ENCODE results near the gene TSC22D2.

The TSC22D2 gene

DNA sequence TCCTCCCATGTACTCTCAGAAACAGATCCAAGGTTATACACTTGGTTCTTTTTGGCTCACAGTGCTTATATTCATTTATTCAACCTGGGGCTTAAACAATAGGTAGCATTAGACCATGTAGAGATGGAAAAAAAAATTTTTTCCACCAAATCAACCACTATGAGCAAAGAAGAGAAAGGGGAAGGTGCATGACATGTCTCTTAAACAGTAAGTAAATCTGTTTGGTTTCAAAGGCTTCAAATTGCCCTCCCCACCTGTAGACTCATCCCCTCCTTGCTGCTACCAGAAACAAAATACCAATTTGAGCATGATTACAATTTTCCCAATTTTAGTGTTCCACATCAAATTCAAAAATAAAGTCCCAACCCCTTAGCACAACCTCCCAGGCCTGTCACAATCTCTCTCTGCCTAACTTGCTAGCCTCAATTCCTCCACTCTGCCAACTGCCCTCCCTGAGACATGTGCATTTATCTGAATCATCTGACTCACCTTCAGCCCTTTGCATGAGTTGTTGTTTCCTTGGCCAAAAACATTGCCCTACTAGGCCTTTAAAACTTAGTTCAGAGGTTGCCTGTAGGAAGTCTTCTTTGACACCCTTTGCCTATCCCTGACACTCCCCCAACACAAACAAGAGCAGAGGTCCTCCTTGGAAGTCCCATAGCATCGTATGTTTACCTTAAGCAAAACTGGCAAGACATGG, 30.3 kb upstream of the TSC22D2 start:
- TF ChIP-seq, protein P1, sequence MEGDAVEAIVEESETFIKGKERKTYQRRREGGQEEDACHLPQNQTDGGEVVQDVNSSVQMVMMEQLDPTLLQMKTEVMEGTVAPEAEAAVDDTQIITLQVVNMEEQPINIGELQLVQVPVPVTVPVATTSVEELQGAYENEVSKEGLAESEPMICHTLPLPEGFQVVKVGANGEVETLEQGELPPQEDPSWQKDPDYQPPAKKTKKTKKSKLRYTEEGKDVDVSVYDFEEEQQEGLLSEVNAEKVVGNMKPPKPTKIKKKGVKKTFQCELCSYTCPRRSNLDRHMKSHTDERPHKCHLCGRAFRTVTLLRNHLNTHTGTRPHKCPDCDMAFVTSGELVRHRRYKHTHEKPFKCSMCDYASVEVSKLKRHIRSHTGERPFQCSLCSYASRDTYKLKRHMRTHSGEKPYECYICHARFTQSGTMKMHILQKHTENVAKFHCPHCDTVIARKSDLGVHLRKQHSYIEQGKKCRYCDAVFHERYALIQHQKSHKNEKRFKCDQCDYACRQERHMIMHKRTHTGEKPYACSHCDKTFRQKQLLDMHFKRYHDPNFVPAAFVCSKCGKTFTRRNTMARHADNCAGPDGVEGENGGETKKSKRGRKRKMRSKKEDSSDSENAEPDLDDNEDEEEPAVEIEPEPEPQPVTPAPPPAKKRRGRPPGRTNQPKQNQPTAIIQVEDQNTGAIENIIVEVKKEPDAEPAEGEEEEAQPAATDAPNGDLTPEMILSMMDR (IDR thresholded peaks at IDR 0.05; ENCODE audit: low read depth, low read length, poor library complexity, severe bottlenecking): no peak
- no peak for TF ChIP-seq EZH2phosphoT487 (IDR thresholded peaks at IDR 0.05; ENCODE audit: borderline replicate concordance, low read length)
- H3K27me3 ChIP-seq (ENCODE audit: control insufficient read depth, low read length): no peaks in the 10 kb centered on the region

DNA sequence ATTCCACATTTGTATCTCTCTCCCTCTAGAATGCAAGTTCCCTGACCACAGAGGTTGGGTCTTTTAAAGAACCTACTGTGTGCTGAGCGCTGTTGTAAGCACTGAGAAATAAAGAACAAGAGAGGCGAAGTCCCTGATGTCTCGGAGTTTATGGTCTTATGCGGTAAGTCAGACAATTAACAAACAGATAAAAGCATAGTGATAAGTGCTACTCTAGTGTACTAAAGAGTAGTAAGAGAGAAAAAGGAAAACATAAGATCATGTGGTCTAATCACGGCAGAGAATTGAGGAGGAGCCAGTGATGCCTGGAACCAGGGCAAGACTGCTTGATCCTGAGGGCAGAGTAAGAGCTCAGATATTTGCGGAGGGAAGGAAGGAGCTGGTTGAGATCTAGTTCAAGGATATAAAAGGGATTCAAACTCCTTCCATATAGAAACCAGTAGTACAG, 29.8 kb upstream of the TSC22D2 start:
- Histone ChIP-seq H3K4me2 (ENCODE audit: low read length) (no peak overlapping the region), H4K20me1 (ENCODE audit: control insufficient read depth, insufficient read depth, low read depth, low read length) (no peaks in the 10 kb centered on the region), H3K9me2 (replicated peaks; ENCODE audit: control insufficient read depth, low read length) (no peaks in the 10 kb centered on the region), H3F3A (ENCODE audit: control insufficient read depth, insufficient read depth) (no peaks in the 10 kb centered on the region), H3K27ac (ENCODE audit: low read depth, low read length) (no peak overlapping the region), H3K27me3 (ENCODE audit: control insufficient read depth, low read length) (no peaks in the 10 kb centered on the region), H3K79me2 (ENCODE audit: control insufficient read depth, low read length) (no peaks in the 10 kb centered on the region), H3K36me3 (ENCODE audit: control insufficient read depth, low read length) (no peaks in the 10 kb centered on the region), H3K4me1 (ENCODE audit: control insufficient read depth, low read length) (peaks cover 6% of the 10 kb centered on the region; the same call in 1 of the 2 replicates), H3K4me3 (ENCODE audit: low read length) (no peak overlapping the region), H3K9me3 (ENCODE audit: control insufficient read depth, insufficient read depth, low read length) (no peaks in the 10 kb centered on the region)
- TF ChIP-seq, protein P1 (IDR thresholded peaks at IDR 0.05; ENCODE audit: low read depth, low read length, poor library complexity, severe bottlenecking): no peak
- TF ChIP-seq EZH2phosphoT487 (IDR thresholded peaks at IDR 0.05; ENCODE audit: borderline replicate concordance, low read length): no peak

More for the DNA sequence above, 30.3 kb upstream of the TSC22D2 start:
- no peak overlapping the region for H3K4me2 ChIP-seq (ENCODE audit: low read length)
- peaks cover 9% of the 10 kb centered on the region; the same call in 1 of the 2 replicates for H3K4me1 ChIP-seq (ENCODE audit: control insufficient read depth, low read length)
- no peak overlapping the region for H3K4me3 ChIP-seq (ENCODE audit: low read length)
- H4K20me1 ChIP-seq (ENCODE audit: control insufficient read depth, insufficient read depth, low read depth, low read length): no peaks in the 10 kb centered on the region
- no peaks in the 10 kb centered on the region for H3K36me3 ChIP-seq (ENCODE audit: control insufficient read depth, low read length)
- no peak overlapping the region for H3K27ac ChIP-seq (ENCODE audit: low read depth, low read length)
- H3K79me2 ChIP-seq (ENCODE audit: control insufficient read depth, low read length): no peaks in the 10 kb centered on the region
- H3F3A ChIP-seq (ENCODE audit: control insufficient read depth, insufficient read depth): no peaks in the 10 kb centered on the region
- H3K9me3 ChIP-seq (ENCODE audit: control insufficient read depth, insufficient read depth, low read length): no peaks in the 10 kb centered on the region
- H3K9me2 ChIP-seq (replicated peaks; ENCODE audit: control insufficient read depth, low read length): no peaks in the 10 kb centered on the region

DNA sequence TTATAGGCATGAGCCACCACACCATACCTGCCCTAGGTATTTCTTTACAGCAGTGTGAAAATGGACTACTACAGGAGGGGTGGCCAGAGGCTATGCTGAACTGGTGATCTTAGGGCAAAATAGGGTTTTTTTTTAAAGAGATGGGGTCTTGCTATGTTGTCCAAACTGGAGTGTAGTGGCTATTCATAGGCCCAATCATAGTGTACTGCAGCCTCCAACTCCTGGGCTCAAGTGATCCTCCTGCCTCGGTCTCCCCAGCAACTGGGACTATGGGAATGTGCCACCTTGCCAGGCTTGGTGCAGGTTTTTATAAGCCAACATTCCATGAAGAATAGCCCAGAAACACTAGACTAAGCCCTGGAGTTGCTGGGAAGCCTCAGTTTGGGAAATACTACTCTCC, 28.6 kb upstream of the TSC22D2 start:
- Histone ChIP-seq H3K4me3 (ENCODE audit: low read length) (no peak overlapping the region), H3F3A (ENCODE audit: control insufficient read depth, insufficient read depth) (peaks cover 4% of the 10 kb centered on the region; the same call in 1 of the 2 replicates), H3K36me3 (ENCODE audit: control insufficient read depth, low read length) (no peaks in the 10 kb centered on the region), H3K9me2 (replicated peaks; ENCODE audit: control insufficient read depth, low read length) (no peaks in the 10 kb centered on the region), H3K79me2 (ENCODE audit: control insufficient read depth, low read length) (no peaks in the 10 kb centered on the region), H3K9me3 (ENCODE audit: control insufficient read depth, insufficient read depth, low read length) (no peaks in the 10 kb centered on the region), H4K20me1 (ENCODE audit: control insufficient read depth, insufficient read depth, low read depth, low read length) (no peaks in the 10 kb centered on the region), H3K4me1 (ENCODE audit: control insufficient read depth, low read length) (peaks cover 7% of the 10 kb centered on the region), H3K4me2 (ENCODE audit: low read length) (no peak overlapping the region), H3K27ac (ENCODE audit: low read depth, low read length) (no peak overlapping the region), H3K27me3 (ENCODE audit: control insufficient read depth, low read length) (no peaks in the 10 kb centered on the region)
- TF ChIP-seq, protein P1 (IDR thresholded peaks at IDR 0.05; ENCODE audit: low read depth, low read length, poor library complexity, severe bottlenecking): no peak
- TF ChIP-seq EZH2phosphoT487 (IDR thresholded peaks at IDR 0.05; ENCODE audit: borderline replicate concordance, low read length): no peak

Measured in DOHH2 (cell line).